Neuronal stem cell (in vitro differentiated cells): ENCODE measurements around the gene LCE5A.

Experiments
- DNase-seq: peaks from one replicate; pipeline ENCODE4 v3.0.0-alpha.2; 2013; ENCODE audit warnings: low spot score
- H2AFZ ChIP-seq: one replicate; pipeline ENCODE4 v1.6.1; 2013; ENCODE audit warnings: mild to moderate bottlenecking, low read length, inconsistent platforms
- H2AK5ac ChIP-seq: 2 replicates; pipeline ENCODE4 v1.6.1; 2013; ENCODE audit warnings: low read depth, mild to moderate bottlenecking, inconsistent platforms, low read length, moderate library complexity, mixed read lengths
- H2BK120ac ChIP-seq: 2 replicates; pipeline ENCODE4 v1.6.1; 2013; ENCODE audit warnings: low read depth, mild to moderate bottlenecking, inconsistent platforms, low read length, moderate library complexity, mixed read lengths
- H2BK12ac ChIP-seq: one replicate; pipeline ENCODE4 v1.6.1; 2013; ENCODE audit warnings: low read length, inconsistent platforms
- H2BK15ac ChIP-seq: 2 replicates; pipeline ENCODE4 v1.6.1; 2013; ENCODE audit warnings: mild to moderate bottlenecking, low read length, inconsistent platforms, mixed read lengths
- H2BK5ac ChIP-seq: one replicate; pipeline ENCODE4 v1.6.1; 2013; ENCODE audit warnings: inconsistent platforms, mild to moderate bottlenecking, low read length, moderate library complexity
- H3K14ac ChIP-seq: one replicate; pipeline ENCODE4 v1.6.1; 2013; ENCODE audit warnings: low read length, inconsistent platforms
- H3K18ac ChIP-seq: 2 replicates; pipeline ENCODE4 v1.6.1; 2013; ENCODE audit warnings: low read length, inconsistent platforms
- H3K23ac ChIP-seq: 2 replicates; pipeline ENCODE4 v1.6.1; 2013; ENCODE audit warnings: low read depth, mild to moderate bottlenecking, mixed read lengths, low read length, inconsistent platforms; ENCODE audit not compliant: poor library complexity
- H3K27ac ChIP-seq: replicated peaks from 3 replicates; pipeline ENCODE4 v1.5.1; 2013; ENCODE audit warnings: low read length, inconsistent platforms
- H3K27me3 ChIP-seq, 3 experiments: 2 replicates each; pipeline ENCODE4 v1.6.1; 2013; ENCODE audit warnings: low read length in 3 of 3, mild to moderate bottlenecking in 2 of 3, inconsistent platforms in 1 of 3, low read depth in 1 of 3, mixed read lengths in 1 of 3, moderate library complexity in 1 of 3; ENCODE audit not compliant: control insufficient read depth in 3 of 3, insufficient read depth in 3 of 3
- H3K36me3 ChIP-seq, 2 donors: replicated peaks in 1 of 2; 2 replicates each; pipeline ENCODE4 v1.6.1; 2013; ENCODE audit warnings: low read length in 2 of 2; ENCODE audit not compliant: control insufficient read depth in 2 of 2, insufficient read depth in 2 of 2
- H3K4ac ChIP-seq: 2 replicates; pipeline ENCODE4 v1.6.1; 2013; ENCODE audit warnings: inconsistent platforms, mild to moderate bottlenecking, low read length, moderate library complexity
- H3K4me1 ChIP-seq, 2 donors: 1 replicate in 1 of 2; 2 replicates in 1 of 2; pipeline ENCODE4 v1.6.1; 2013; ENCODE audit warnings: low read length in 2 of 2, low read depth in 1 of 2; ENCODE audit not compliant: control insufficient read depth in 2 of 2, insufficient read depth in 1 of 2
- H3K4me2 ChIP-seq: one replicate; pipeline ENCODE4 v1.6.1; 2013; ENCODE audit warnings: mild to moderate bottlenecking, low read length, inconsistent platforms; ENCODE audit not compliant: insufficient read depth, poor library complexity, severe bottlenecking
- H3K4me3 ChIP-seq, 2 donors: 2 replicates each; pipeline ENCODE4 v1.5.1; 2013; ENCODE audit warnings: low read length in 2 of 2, mild to moderate bottlenecking in 2 of 2, inconsistent platforms in 1 of 2, moderate library complexity in 1 of 2
- H3K79me1 ChIP-seq: one replicate; pipeline ENCODE4 v1.6.1; 2013; ENCODE audit warnings: low read depth, mild to moderate bottlenecking, inconsistent platforms, low read length, moderate library complexity
- H3K9ac ChIP-seq: one replicate; pipeline ENCODE4 v1.6.1; 2013; ENCODE audit warnings: mild to moderate bottlenecking, low read depth, low read length, inconsistent platforms; ENCODE audit not compliant: poor library complexity
- H3K9me3 ChIP-seq, 2 donors: replicated peaks in 1 of 2; 2 replicates each; pipeline versions ENCODE3 to v1.6.1; 2013; ENCODE audit warnings: low read length in 2 of 2, mild to moderate bottlenecking in 2 of 2, inconsistent platforms in 1 of 2, low read depth in 1 of 2, mixed read lengths in 1 of 2, moderate library complexity in 1 of 2; ENCODE audit not compliant: control insufficient read depth in 2 of 2, insufficient read depth in 1 of 2
- H4K8ac ChIP-seq: one replicate; pipeline ENCODE4 v1.6.1; 2013; ENCODE audit warnings: low read depth, mild to moderate bottlenecking, inconsistent platforms, low read length, moderate library complexity
- H4K91ac ChIP-seq: one replicate; pipeline ENCODE4 v1.6.1; 2013; ENCODE audit warnings: low read length, low read depth, mild to moderate bottlenecking, inconsistent platforms; ENCODE audit not compliant: poor library complexity
- WGBS, 2 donors: extraction: QIAGEN DNeasy Blood & Tissue Kit; methylation state at CpG; one replicate each; pipeline ENCODE4 v1.1.7; 2013; ENCODE audit warnings: missing lambda C conversion rate in 2 of 2, mixed read lengths in 1 of 2; ENCODE audit not compliant: insufficient read length in 2 of 2, insufficient replicate concordance in 1 of 2; ENCODE audit errors: extremely low coverage in 2 of 2; 5-methylcytosine and 5-hydroxymethylcytosine counted together

Gene LCE5A

DNA sequence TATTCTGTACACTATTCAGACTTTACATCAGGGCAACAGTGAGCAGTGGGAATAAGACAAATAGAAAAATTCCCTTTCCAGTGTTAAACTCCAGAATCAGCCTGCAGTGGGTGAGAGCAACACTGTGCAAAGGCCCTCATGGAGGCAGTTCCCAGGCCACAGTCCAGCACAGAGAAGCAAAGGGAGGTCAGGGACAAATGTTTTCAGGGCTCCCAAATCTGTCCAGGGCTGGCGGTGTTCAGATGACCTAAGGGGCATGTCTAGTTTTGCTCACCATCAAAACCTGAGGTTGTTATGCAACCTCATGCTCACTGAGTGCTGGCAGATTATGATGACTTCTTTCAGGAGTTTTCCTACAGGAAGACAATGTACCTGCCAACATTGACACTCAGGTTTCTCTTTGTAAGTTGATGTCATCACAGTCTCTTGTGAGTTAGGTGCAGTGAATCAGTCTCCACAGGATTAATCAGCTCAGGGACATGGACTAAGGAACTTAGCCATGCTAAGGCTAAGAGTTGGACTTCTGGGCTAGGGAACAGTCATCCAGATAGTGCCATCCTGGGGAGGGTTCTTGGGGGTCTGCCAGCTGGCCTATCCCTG is 3.6 kb upstream of the LCE5A start:
- Histone ChIP-seq H3K27me3 (no peaks in the 10 kb centered on the region), H4K91ac (no peak overlapping the region), H3K79me1 (no peaks in the 10 kb centered on the region), H3K23ac (no peak overlapping the region), H3K4ac (no peak overlapping the region), H3K36me3 (no peaks in the 10 kb centered on the region), H2BK5ac (no peak overlapping the region), H3K4me2 (no peak overlapping the region), H2BK120ac (no peak overlapping the region), H3K4me1 (no peaks in the 10 kb centered on the region), H3K9me3 (peaks cover 0 to 32% of the 10 kb centered on the region in 2 donors), H3K14ac (no peak overlapping the region), H2BK12ac (no peak overlapping the region), H3K27ac (no peak overlapping the region), H2AK5ac (no peak overlapping the region), H3K9ac (peak overlapping the region; percentile 12), H2BK15ac (no peak overlapping the region), H2AFZ (no peak overlapping the region), H3K4me3 (no peak overlapping the region), H3K18ac (no peak overlapping the region), H4K8ac (no peak overlapping the region)
- WGBS, 2 donors, result no CpG with 5 or more reads among the region's 1 CpG
- no peak for DNase-seq

DNA sequence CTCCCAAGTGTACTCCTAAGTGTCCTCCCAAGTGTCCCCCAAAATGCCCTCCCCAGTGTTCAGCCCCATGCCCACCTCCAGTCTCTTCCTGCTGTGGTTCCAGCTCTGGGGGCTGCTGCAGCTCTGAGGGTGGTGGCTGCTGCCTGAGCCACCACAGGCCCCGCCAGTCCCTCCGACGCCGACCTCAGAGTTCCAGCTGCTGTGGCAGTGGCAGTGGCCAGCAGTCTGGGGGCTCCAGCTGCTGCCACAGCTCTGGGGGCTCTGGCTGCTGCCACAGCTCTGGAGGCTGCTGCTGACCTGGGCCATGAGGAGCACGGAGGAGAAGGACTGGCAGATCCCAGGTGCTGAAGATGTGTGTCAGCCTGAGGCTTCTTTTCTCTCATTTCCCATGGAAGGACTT is 993 bp downstream of the LCE5A start:
- Histone ChIP-seq H3K36me3 (no peaks in the 10 kb centered on the region), H3K14ac (no peak overlapping the region), H3K4ac (no peak overlapping the region), H3K9ac (no peak overlapping the region), H3K27me3 (peaks cover 0 to 3% (median 0%) of the 10 kb centered on the region in 3 experiments), H2BK15ac (no peak overlapping the region), H3K4me2 (no peak overlapping the region), H3K4me1 (no peaks in the 10 kb centered on the region), H2AFZ (no peak overlapping the region), H4K91ac (no peak overlapping the region), H3K79me1 (no peaks in the 10 kb centered on the region), H2BK5ac (no peak overlapping the region), H2BK12ac (no peak overlapping the region), H2BK120ac (no peak overlapping the region), H3K9me3 (peaks cover 0 to 26% of the 10 kb centered on the region in 2 donors), H3K27ac (no peak overlapping the region), H3K23ac (no peak overlapping the region), H3K4me3 (no peak overlapping the region), H2AK5ac (no peak overlapping the region), H3K18ac (no peak overlapping the region), H4K8ac (no peak overlapping the region)
- WGBS, 2 donors, result no CpG with 5 or more reads among the region's 5 CpGs
- no peak for DNase-seq

DNA sequence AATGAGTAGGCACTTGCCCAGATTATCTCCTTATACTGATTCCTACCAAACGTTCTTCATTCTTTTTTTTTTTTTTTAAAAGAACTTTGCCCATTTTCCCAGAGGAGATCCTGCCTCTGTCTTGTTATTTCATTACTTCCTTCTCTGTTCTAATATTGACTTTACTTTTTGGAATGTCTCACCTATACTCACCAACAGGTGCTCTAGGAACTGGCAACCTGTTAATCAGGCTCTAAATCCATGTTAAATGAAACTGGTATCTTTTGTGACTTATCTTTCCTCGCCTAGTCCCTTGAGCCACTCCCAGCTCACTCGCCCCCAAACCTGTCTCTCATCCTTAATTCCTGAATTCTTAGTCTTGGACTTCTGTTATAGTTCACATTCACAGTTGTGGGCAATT is 2.5 kb downstream of the LCE5A start:
- Histone ChIP-seq H3K9me3 (peaks cover 0 to 35% of the 10 kb centered on the region in 2 donors), H4K8ac (no peak overlapping the region), H3K4me2 (no peak overlapping the region), H3K9ac (no peak overlapping the region), H3K27me3 (peaks cover 0 to 3% (median 0%) of the 10 kb centered on the region in 3 experiments), H2BK12ac (no peak overlapping the region), H3K79me1 (no peaks in the 10 kb centered on the region), H3K4me3 (no peak overlapping the region), H3K4me1 (no peaks in the 10 kb centered on the region), H2BK120ac (no peak overlapping the region), H3K18ac (no peak overlapping the region), H2AFZ (no peak overlapping the region), H2BK5ac (no peak overlapping the region), H3K27ac (no peak overlapping the region), H3K14ac (no peak overlapping the region), H3K23ac (no peak overlapping the region), H4K91ac (no peak overlapping the region), H2AK5ac (no peak overlapping the region), H3K4ac (no peak overlapping the region), H2BK15ac (no peak overlapping the region), H3K36me3 (no peaks in the 10 kb centered on the region)
- DNase-seq, result no peak
- no CpG with 5 or more reads among the region's 3 CpGs for WGBS, 2 donors

DNA sequence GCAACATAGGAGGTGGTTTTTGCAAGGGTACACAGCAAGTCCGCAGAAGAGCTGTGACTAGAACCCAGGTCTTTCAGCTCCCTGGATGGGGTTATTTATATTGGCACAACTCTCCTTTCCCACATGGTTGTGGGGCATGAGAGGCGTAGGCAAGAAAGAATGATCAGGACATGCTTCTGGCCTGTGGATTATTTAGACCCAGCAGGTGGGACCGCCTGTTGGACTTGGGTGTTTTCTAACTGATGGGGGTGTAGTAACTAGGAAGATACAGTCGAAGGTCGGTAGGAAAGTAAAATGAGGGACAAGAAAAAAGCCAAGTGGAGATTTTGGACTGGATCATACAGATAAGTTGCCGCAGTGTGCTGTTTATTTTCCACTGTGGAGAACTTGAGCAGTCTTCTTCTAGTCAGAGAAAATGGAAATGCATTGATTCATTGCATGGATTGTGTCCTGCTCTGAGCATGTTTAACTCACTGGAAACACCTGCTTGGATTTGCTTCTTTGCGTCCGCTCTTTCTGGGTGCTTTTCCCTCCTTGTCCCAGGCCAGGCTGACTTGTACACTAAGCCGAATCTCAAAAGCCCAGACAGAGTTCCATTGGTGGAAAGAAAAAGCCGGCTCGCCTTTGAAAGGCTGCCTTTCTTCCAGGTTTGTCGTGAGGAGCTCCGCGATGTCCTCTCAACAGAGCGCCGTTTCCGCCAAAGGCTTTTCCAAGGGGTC is 4.3 kb downstream of the LCE5A start:
- DNase-seq, result no peak
- Histone ChIP-seq H3K27me3 (peaks cover 0 to 3% (median 0%) of the 10 kb centered on the region in 3 experiments), H3K9me3 (peaks cover 0 to 42% of the 10 kb centered on the region in 2 donors)

More for the DNA sequence above, 4.3 kb downstream of the LCE5A start:
- Histone ChIP-seq H2BK5ac (no peak overlapping the region), H3K4me2 (no peak overlapping the region), H3K14ac (no peak overlapping the region), H3K79me1 (no peaks in the 10 kb centered on the region), H3K4ac (no peak overlapping the region), H4K8ac (no peak overlapping the region), H2BK120ac (no peak overlapping the region), H4K91ac (no peak overlapping the region), H2BK15ac (no peak overlapping the region), H3K36me3 (no peaks in the 10 kb centered on the region), H3K9ac (no peak overlapping the region), H2AK5ac (no peak overlapping the region), H3K4me1 (no peaks in the 10 kb centered on the region), H2AFZ (no peak overlapping the region), H2BK12ac (no peak overlapping the region), H3K23ac (no peak overlapping the region), H3K4me3 (no peak overlapping the region), H3K27ac (no peak overlapping the region), H3K18ac (no peak overlapping the region)
- no CpG with 5 or more reads among the region's 17 CpGs for WGBS, 2 donors
